ENCODE results near the gene PIBF1. TPM values are rescaled to one million over a fixed set of nuclear protein-coding genes. Genes with fewer than 3 reads are reported as not detected.
"Not testable (repeated sequence)": the region's sequence is repeated elsewhere in the genome, so short reads cannot be mapped to it uniquely, and the experiment has no call there.

PIBF1 gene
- total RNA-seq, 6 experiments from 2014 or later = 5.3 to 10.9 (median 7.8) TPM

DNA sequence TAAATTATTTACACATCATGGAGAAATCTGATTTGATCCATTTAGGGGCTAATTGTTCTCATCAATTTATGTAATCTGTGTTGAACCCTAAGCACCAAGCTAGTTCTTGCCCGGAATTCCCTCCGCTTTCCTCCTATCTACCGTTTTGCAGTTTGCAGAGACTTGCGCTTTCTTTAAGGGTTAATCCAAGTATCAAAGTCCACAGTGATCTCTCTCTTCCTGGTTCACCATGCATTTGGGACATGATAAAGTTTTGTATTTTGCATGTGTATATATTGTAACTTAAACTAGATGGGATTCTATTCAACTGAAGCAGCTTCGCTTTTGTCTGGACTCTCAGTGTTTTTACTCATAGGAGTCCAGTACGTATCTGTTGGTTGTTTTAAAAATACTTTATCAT lies 263.1 kb downstream of the PIBF1 start:
- H3K4me1 ChIP-seq = no peaks in the 10 kb centered on the region
- no peaks in the 10 kb centered on the region for H3K36me3 ChIP-seq
- H3K27ac ChIP-seq = no peak overlapping the region
- no peak overlapping the region for H3K4me3 ChIP-seq
- ATAC-seq (no peak), DNase-seq (no peak)
- 93% methylated on average over 6 of the region's 6 CpGs for WGBS (ENCODE audit: insufficient coverage, low coverage, low lambda C conversion rate, missing lambda C conversion rate)
- no peaks in the 10 kb centered on the region for H3K27me3 ChIP-seq
- H3K9me3 ChIP-seq = no peaks in the 10 kb centered on the region
- TF ChIP-seq, protein P1, sequence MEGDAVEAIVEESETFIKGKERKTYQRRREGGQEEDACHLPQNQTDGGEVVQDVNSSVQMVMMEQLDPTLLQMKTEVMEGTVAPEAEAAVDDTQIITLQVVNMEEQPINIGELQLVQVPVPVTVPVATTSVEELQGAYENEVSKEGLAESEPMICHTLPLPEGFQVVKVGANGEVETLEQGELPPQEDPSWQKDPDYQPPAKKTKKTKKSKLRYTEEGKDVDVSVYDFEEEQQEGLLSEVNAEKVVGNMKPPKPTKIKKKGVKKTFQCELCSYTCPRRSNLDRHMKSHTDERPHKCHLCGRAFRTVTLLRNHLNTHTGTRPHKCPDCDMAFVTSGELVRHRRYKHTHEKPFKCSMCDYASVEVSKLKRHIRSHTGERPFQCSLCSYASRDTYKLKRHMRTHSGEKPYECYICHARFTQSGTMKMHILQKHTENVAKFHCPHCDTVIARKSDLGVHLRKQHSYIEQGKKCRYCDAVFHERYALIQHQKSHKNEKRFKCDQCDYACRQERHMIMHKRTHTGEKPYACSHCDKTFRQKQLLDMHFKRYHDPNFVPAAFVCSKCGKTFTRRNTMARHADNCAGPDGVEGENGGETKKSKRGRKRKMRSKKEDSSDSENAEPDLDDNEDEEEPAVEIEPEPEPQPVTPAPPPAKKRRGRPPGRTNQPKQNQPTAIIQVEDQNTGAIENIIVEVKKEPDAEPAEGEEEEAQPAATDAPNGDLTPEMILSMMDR (IDR thresholded peaks at IDR 0.05) = no peak
- no peak for TF ChIP-seq POLR2A (IDR thresholded peaks at IDR 0.05)
- intact Hi-C loops (cut with DNase I) = no loop called here

DNA sequence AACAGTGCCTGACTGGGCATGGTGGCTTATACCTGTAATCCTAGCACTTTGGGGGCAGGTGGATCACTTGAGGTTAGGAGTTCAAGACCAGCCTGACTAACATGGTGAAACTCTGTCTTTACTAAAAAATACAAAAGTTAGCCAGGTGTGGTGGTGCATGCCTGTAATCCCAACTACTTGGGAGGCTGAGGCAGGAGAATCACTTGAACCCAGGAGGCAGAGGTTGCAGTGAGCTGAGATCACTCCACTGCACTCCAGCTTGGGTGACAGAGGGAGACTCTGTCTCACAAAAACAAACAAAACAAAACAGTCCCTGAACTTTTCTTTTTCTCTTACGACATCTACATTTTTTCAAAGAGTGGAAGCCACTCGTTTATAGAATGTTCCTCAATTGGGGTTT lies 266.7 kb downstream of the PIBF1 start:
- H3K27ac ChIP-seq; H3K9me3 ChIP-seq; H3K36me3 ChIP-seq; H3K4me1 ChIP-seq; H3K27me3 ChIP-seq; DNase-seq; ATAC-seq; intact Hi-C loops (cut with DNase I); H3K4me3 ChIP-seq: not testable (repeated sequence)
- 58% methylated on average over 2 of the region's 2 CpGs for WGBS (ENCODE audit: insufficient coverage, low coverage, low lambda C conversion rate, missing lambda C conversion rate)

DNA sequence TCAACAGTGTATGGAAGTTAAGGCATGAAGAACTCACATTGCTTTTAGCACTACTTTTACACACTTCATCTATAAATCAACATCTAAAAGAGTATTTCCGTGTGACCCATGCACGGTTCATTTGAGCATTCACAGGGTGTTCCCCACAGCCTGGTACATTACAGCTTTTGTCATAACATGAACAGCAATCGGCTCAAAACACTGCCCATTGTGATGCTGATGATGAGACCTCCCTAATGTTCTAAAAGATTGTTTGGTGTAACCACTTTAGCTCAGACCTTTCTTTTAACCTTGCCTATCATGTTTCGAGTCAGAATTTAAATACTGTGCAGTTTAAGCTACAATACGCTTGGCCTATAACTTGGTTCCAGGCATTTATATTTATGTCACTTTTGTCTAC lies 272.8 kb downstream of the PIBF1 start:
- Histone ChIP-seq H3K27me3 (peaks cover 0 to 2% of the 10 kb centered on the region in 2 donors), H3K36me3 (no peaks in the 10 kb centered on the region), H3K4me1 (no peaks in the 10 kb centered on the region), H3K4me3 (no peak overlapping the region), H3K27ac (no peak overlapping the region), H3K9me3 (no peaks in the 10 kb centered on the region)
- no peak for TF ChIP-seq POLR2A (IDR thresholded peaks at IDR 0.05)
- TF ChIP-seq, protein P1 (IDR thresholded peaks at IDR 0.05) = no peak
- intact Hi-C loops (cut with DNase I) = no loop called here
- DNase-seq = no peak
- WGBS (ENCODE audit: insufficient coverage, low coverage, low lambda C conversion rate, missing lambda C conversion rate) = 54% methylated on average over 5 of the region's 5 CpGs
- no peak for ATAC-seq

DNA sequence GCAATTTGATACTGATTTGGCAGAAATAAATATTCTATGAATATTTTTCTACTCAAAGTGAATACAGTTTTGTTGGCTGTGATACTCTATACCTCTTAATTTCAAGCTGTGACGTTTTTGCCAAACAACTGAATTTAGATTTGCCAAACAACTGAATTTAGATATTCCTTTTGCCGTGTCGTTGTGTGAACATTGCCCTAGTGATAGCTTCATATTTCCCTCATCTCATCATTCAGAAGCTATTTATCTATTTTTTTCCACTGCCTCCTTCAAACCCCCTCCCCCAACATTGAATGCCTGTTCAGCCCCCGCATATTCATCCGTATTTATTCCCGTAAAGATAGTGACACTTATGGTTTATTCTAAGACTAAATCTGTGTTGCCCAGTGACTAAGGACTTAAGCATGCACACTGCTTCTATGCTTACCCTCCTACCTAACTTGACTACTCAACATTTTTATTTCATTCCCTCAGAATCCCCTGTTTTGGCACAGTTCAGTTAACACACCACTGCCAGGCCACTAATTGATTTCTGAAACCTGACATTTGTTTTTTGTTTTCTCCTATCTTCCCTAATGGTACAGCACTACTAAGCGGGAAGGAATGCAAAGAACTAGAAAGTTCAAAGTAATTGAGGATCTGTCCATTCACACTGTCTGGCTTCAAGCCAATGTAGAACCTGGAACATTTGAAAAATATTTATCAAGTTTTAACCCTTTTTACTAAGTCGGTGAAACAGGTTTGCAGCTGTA lies 274.1 kb downstream of the PIBF1 start:
- 56% methylated on average over 8 of the region's 8 CpGs for WGBS (ENCODE audit: insufficient coverage, low coverage, low lambda C conversion rate, missing lambda C conversion rate)
- H3K27me3 ChIP-seq = peaks cover 0 to 2% of the 10 kb centered on the region in 2 donors
- H3K4me1 ChIP-seq = no peaks in the 10 kb centered on the region
- no peaks in the 10 kb centered on the region for H3K9me3 ChIP-seq
- TF ChIP-seq, protein P1 (IDR thresholded peaks at IDR 0.05) = no peak
- TF ChIP-seq POLR2A (IDR thresholded peaks at IDR 0.05) = no peak
- no peaks in the 10 kb centered on the region for H3K36me3 ChIP-seq
- ATAC-seq = no peak
- H3K4me3 ChIP-seq = no peak overlapping the region
- H3K27ac ChIP-seq = no peak overlapping the region
- intact Hi-C loops (cut with DNase I) = no loop called here
- no peak for DNase-seq

DNA sequence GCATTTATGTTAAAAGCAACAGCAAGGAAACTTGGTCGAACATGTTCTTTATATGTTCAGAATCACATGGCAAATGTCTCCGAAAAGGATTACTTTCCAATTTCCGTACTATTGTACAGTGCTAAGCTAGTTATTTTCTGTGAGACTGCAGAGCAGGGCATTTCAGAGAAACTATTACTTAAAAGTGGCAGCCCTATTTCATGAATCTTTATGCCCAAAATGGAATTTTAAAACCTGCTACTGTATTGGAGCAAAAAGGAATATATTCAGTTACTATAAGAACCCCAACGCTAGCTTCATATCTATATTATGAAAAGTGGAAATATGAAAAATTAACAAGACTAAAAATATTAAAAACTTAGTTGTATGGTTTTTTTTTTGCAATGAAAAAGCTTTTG lies 274.6 kb downstream of the PIBF1 start:
- H3K4me3 ChIP-seq = no peak overlapping the region
- intact Hi-C loops (cut with DNase I) = no loop called here
- peaks cover 0 to 2% of the 10 kb centered on the region in 2 donors for H3K27me3 ChIP-seq
- no peaks in the 10 kb centered on the region for H3K9me3 ChIP-seq
- H3K4me1 ChIP-seq = no peaks in the 10 kb centered on the region
- H3K27ac ChIP-seq = no peak overlapping the region
- H3K36me3 ChIP-seq = no peaks in the 10 kb centered on the region
- WGBS (ENCODE audit: insufficient coverage, low coverage, low lambda C conversion rate, missing lambda C conversion rate) = 87% methylated on average over 4 of the region's 4 CpGs
- no peak for DNase-seq
- TF ChIP-seq, protein P1 (IDR thresholded peaks at IDR 0.05) = no peak
- TF ChIP-seq POLR2A (IDR thresholded peaks at IDR 0.05) = no peak
- ATAC-seq = no peak
